ENCODE results near the gene TNFRSF18.

DNA sequence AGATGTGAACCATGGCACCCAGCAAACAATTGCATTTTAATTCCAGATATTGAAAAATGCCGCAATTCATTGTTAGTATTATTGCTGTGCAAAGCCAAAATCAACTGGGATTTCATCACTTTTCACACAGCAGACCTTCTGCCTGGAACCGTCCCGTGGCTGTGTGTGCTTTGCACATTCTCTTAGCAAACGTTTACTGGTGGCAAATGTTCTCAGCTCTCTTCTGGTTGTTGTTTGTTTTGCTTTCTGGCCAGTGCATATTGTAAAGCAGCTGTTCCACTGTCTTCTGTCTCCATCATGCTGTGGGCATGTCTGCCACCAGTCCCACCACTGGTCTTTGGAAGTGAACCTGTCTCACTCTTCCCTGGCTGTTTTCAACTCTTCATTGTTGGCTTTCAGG, 52.5 kb downstream of the TNFRSF18 start:
- TF ChIP-seq POLR2AphosphoS5 (IDR thresholded peaks at IDR 0.05; ENCODE audit: low read depth, low read length), result no peak
- no peak for TF ChIP-seq TAF1 (IDR thresholded peaks at IDR 0.05; ENCODE audit: borderline replicate concordance, low read depth, low read length)
- TF ChIP-seq POLR2A (IDR thresholded peaks at IDR 0.05; ENCODE audit: low read depth, low read length), result no peak

Measured in GM12892 (cell line).